Measurements from ENCODE around the gene CDH2. TPM values are rescaled to one million over a fixed set of nuclear protein-coding genes. Genes with fewer than 3 reads are reported as not detected.
A peak's percentile ranks its signal among the peaks of the same experiment; 100 is the strongest.

CDH2 gene
- total RNA-seq, 1 donor from 2014 or later = 198 TPM

GRCh38 chr18:28078298-28078697 is 98.6 kb downstream of the CDH2 start:
- peak overlapping the region; percentile 79 for H3K27ac Mint-ChIP-seq (ENCODE audit: unreplicated experiment)
- H3K27me3 Mint-ChIP-seq (ENCODE audit: low read depth) = no peaks in the 10 kb centered on the region
- H3K36me3 Mint-ChIP-seq (ENCODE audit: low read depth) = no peaks in the 10 kb centered on the region
- no peak for DNase-seq (ENCODE audit: low spot score)
- no peak overlapping the region for H3K4me3 Mint-ChIP-seq (ENCODE audit: unreplicated experiment)
- H3K9me3 Mint-ChIP-seq (ENCODE audit: low read depth) = no peaks in the 10 kb centered on the region
- H3K4me1 Mint-ChIP-seq (ENCODE audit: low read depth) = peaks cover 81% of the 10 kb centered on the region
- TF ChIP-seq, protein P1, sequence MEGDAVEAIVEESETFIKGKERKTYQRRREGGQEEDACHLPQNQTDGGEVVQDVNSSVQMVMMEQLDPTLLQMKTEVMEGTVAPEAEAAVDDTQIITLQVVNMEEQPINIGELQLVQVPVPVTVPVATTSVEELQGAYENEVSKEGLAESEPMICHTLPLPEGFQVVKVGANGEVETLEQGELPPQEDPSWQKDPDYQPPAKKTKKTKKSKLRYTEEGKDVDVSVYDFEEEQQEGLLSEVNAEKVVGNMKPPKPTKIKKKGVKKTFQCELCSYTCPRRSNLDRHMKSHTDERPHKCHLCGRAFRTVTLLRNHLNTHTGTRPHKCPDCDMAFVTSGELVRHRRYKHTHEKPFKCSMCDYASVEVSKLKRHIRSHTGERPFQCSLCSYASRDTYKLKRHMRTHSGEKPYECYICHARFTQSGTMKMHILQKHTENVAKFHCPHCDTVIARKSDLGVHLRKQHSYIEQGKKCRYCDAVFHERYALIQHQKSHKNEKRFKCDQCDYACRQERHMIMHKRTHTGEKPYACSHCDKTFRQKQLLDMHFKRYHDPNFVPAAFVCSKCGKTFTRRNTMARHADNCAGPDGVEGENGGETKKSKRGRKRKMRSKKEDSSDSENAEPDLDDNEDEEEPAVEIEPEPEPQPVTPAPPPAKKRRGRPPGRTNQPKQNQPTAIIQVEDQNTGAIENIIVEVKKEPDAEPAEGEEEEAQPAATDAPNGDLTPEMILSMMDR (IDR thresholded peaks at IDR 0.05) = no peak

DNA sequence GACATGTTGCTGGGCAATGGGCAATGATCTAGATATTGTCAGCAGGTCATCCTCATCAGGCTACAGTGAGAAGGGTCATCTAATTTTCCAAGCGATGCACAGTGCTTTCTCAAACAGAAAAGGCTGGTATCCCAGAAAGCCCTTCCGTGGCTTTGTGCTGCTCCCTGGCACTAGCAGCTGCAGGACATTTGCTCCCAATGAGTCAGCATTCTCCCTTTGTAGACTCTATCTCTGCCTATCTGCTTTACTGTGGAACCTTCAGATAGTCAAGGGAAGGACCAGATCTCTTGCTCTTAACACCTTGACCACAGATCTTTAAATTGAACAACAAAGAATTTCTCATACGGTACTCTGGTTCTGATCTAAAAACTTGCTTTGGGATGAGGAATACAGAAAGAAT is 101.4 kb downstream of the CDH2 start:
- H3K4me1 Mint-ChIP-seq (ENCODE audit: low read depth) = peaks cover 83% of the 10 kb centered on the region
- DNase-seq (ENCODE audit: low spot score) = no peak
- H3K27ac Mint-ChIP-seq (ENCODE audit: unreplicated experiment) = peak overlapping the region; percentile 65

GRCh38 chr18:28074076-28074475 is 102.9 kb downstream of the CDH2 start:
- no peak for DNase-seq (ENCODE audit: low spot score)
- peaks cover 74% of the 10 kb centered on the region for H3K4me1 Mint-ChIP-seq (ENCODE audit: low read depth)
- peaks cover 2% of the 10 kb centered on the region for H3K36me3 Mint-ChIP-seq (ENCODE audit: low read depth)
- no peaks in the 10 kb centered on the region for H3K27me3 Mint-ChIP-seq (ENCODE audit: low read depth)
- H3K4me3 Mint-ChIP-seq (ENCODE audit: unreplicated experiment) = no peak overlapping the region
- no peaks in the 10 kb centered on the region for H3K9me3 Mint-ChIP-seq (ENCODE audit: low read depth)
- TF ChIP-seq, protein P1 (IDR thresholded peaks at IDR 0.05) = no peak
- peak overlapping the region; percentile 74 for H3K27ac Mint-ChIP-seq (ENCODE audit: unreplicated experiment)

More for the DNA sequence above, 101.4 kb downstream of the CDH2 start:
- H3K9me3 Mint-ChIP-seq (ENCODE audit: low read depth) = no peaks in the 10 kb centered on the region
- no peaks in the 10 kb centered on the region for H3K27me3 Mint-ChIP-seq (ENCODE audit: low read depth)
- H3K36me3 Mint-ChIP-seq (ENCODE audit: low read depth) = peaks cover 2% of the 10 kb centered on the region
- no peak overlapping the region for H3K4me3 Mint-ChIP-seq (ENCODE audit: unreplicated experiment)
- TF ChIP-seq, protein P1 (IDR thresholded peaks at IDR 0.05) = no peak

GRCh38 chr18:28073658-28074057 is 103.3 kb downstream of the CDH2 start:
- TF ChIP-seq, protein P1 (IDR thresholded peaks at IDR 0.05) = no peak
- H3K27ac Mint-ChIP-seq (ENCODE audit: unreplicated experiment) = peak overlapping the region; percentile 36
- peaks cover 2% of the 10 kb centered on the region for H3K36me3 Mint-ChIP-seq (ENCODE audit: low read depth)
- peaks cover 74% of the 10 kb centered on the region for H3K4me1 Mint-ChIP-seq (ENCODE audit: low read depth)
- no peaks in the 10 kb centered on the region for H3K27me3 Mint-ChIP-seq (ENCODE audit: low read depth)
- no peak overlapping the region for H3K4me3 Mint-ChIP-seq (ENCODE audit: unreplicated experiment)
- no peaks in the 10 kb centered on the region for H3K9me3 Mint-ChIP-seq (ENCODE audit: low read depth)
- DNase-seq (ENCODE audit: low spot score) = no peak

- TF ChIP-seq, protein P1 (IDR thresholded peaks at IDR 0.05) = no peak
- no peak overlapping the region for H3K4me3 Mint-ChIP-seq (ENCODE audit: unreplicated experiment)
- H3K4me1 Mint-ChIP-seq (ENCODE audit: low read depth) = peaks cover 67% of the 10 kb centered on the region
- H3K27me3 Mint-ChIP-seq (ENCODE audit: low read depth) = no peaks in the 10 kb centered on the region
- peaks cover 10% of the 10 kb centered on the region for H3K9me3 Mint-ChIP-seq (ENCODE audit: low read depth)
- H3K36me3 Mint-ChIP-seq (ENCODE audit: low read depth) = peaks cover 9% of the 10 kb centered on the region
- no peak for DNase-seq (ENCODE audit: low spot score)
- no peak overlapping the region for H3K27ac Mint-ChIP-seq (ENCODE audit: unreplicated experiment)
Observed at GRCh38 chr18:28071199-28071598, 105.7 kb downstream of the CDH2 start.
